Trophoblast cell (in vitro differentiated cells and primary cell): ENCODE data around the gene DAB1.

Source experiments
- DNase-seq, 2 donors: peaks; one replicate each; pipeline ENCODE4 v3.0.0-alpha.2; 2016
- H2AFZ ChIP-seq: 2 replicates; pipeline ENCODE4 v1.6.1; 2013; ENCODE audit warnings: low read length, moderate library complexity, mild to moderate bottlenecking; ENCODE audit not compliant: insufficient read depth, poor library complexity
- H2AK5ac ChIP-seq: 2 replicates; pipeline ENCODE4 v1.6.1; 2013; ENCODE audit warnings: mild to moderate bottlenecking, low read length
- H2BK120ac ChIP-seq: 2 replicates; pipeline ENCODE4 v1.6.1; 2013; ENCODE audit warnings: low read length, mild to moderate bottlenecking, moderate library complexity; ENCODE audit not compliant: insufficient read depth, poor library complexity
- H2BK12ac ChIP-seq: 2 replicates; pipeline ENCODE4 v1.6.1; 2013; ENCODE audit warnings: mild to moderate bottlenecking, low read length, moderate library complexity
- H2BK5ac ChIP-seq: 2 replicates; pipeline ENCODE4 v1.6.1; 2013; ENCODE audit warnings: low read length, low read depth, moderate library complexity, mild to moderate bottlenecking; ENCODE audit not compliant: poor library complexity
- H3K14ac ChIP-seq: 2 replicates; pipeline ENCODE4 v1.6.1; 2013; ENCODE audit warnings: mild to moderate bottlenecking, low read length
- H3K18ac ChIP-seq: 2 replicates; pipeline ENCODE4 v1.6.1; 2013; ENCODE audit warnings: mild to moderate bottlenecking, low read length
- H3K23ac ChIP-seq: 2 replicates; pipeline ENCODE4 v1.6.1; 2013; ENCODE audit warnings: low read length
- H3K27ac ChIP-seq: 2 replicates; pipeline ENCODE4 v1.5.1; 2013; ENCODE audit warnings: low read depth, mild to moderate bottlenecking, inconsistent platforms, low read length, moderate library complexity
- H3K27me3 ChIP-seq: 2 replicates; pipeline ENCODE4 v1.6.1; 2013; ENCODE audit warnings: inconsistent platforms, mild to moderate bottlenecking, low read length, moderate library complexity; ENCODE audit not compliant: insufficient read depth
- H3K36me3 ChIP-seq, 2 experiments: 1 replicate in 1 of 2; 2 replicates in 1 of 2; pipeline ENCODE4 v1.6.1; 2013; ENCODE audit warnings: low read length in 2 of 2, mild to moderate bottlenecking in 2 of 2, moderate library complexity in 1 of 2; ENCODE audit not compliant: insufficient read depth in 2 of 2, control insufficient read depth in 1 of 2
- H3K4ac ChIP-seq: 2 replicates; pipeline ENCODE4 v1.6.1; 2013; ENCODE audit warnings: low read depth, mild to moderate bottlenecking, low read length, moderate library complexity
- H3K4me1 ChIP-seq, 2 experiments: 1 replicate in 1 of 2; 2 replicates in 1 of 2; pipeline ENCODE4 v1.6.1; 2013; ENCODE audit warnings: low read length in 2 of 2, mild to moderate bottlenecking in 2 of 2, moderate library complexity in 1 of 2; ENCODE audit not compliant: insufficient read depth in 2 of 2, control insufficient read depth in 1 of 2
- H3K4me2 ChIP-seq: 2 replicates; pipeline ENCODE4 v1.6.1; 2013; ENCODE audit warnings: inconsistent platforms, mild to moderate bottlenecking, low read length, moderate library complexity
- H3K4me3 ChIP-seq: 2 replicates; pipeline ENCODE4 v1.5.1; 2013; ENCODE audit warnings: mild to moderate bottlenecking, low read depth, low read length, inconsistent platforms
- H3K79me1 ChIP-seq: one replicate; pipeline ENCODE4 v1.6.1; 2013; ENCODE audit warnings: low read length
- H3K79me2 ChIP-seq: 2 replicates; pipeline ENCODE4 v1.6.1; 2013; ENCODE audit warnings: low read length, mild to moderate bottlenecking; ENCODE audit not compliant: control insufficient read depth, insufficient read depth, poor library complexity
- H3K9ac ChIP-seq: 2 replicates; pipeline ENCODE4 v1.6.1; 2013; ENCODE audit warnings: mild to moderate bottlenecking, low read length
- H3K9me3 ChIP-seq: 2 replicates; pipeline ENCODE4 v1.6.1; 2013; ENCODE audit warnings: low read depth, mild to moderate bottlenecking, control low read depth, inconsistent platforms, low read length; ENCODE audit not compliant: insufficient read depth
- H4K12ac ChIP-seq: 2 replicates; pipeline ENCODE4 v1.6.1; 2013; ENCODE audit warnings: low read depth, mild to moderate bottlenecking, low read length, moderate library complexity
- H4K8ac ChIP-seq: 2 replicates; pipeline ENCODE4 v1.6.1; 2013; ENCODE audit warnings: low read depth, mild to moderate bottlenecking, low read length, moderate library complexity
- H4K91ac ChIP-seq: one replicate; pipeline ENCODE4 v1.6.1; 2013; ENCODE audit warnings: low read depth, mild to moderate bottlenecking, low read length, moderate library complexity
- WGBS: extraction: QIAGEN DNeasy Blood & Tissue Kit; methylation state at CpG from one replicate; pipeline ENCODE4 v1.1.7; 2013; ENCODE audit warnings: missing lambda C conversion rate; ENCODE audit not compliant: insufficient read length, insufficient coverage; ENCODE audit errors: extremely low coverage; 5-methylcytosine and 5-hydroxymethylcytosine counted together

DAB1 gene

GRCh38 chr1:57010511-57010910, 413.3 kb downstream of the DAB1 start:
- Histone ChIP-seq H3K36me3 (no peaks in the 10 kb centered on the region), H3K23ac (no peak overlapping the region), H3K18ac (no peak overlapping the region), H3K27ac (no peak overlapping the region), H2BK120ac (no peak overlapping the region), H2BK5ac (no peak overlapping the region), H3K14ac (no peak overlapping the region), H4K8ac (no peak overlapping the region), H3K9me3 (peaks cover 2% of the 10 kb centered on the region), H3K79me2 (no peaks in the 10 kb centered on the region), H3K4ac (no peak overlapping the region), H4K12ac (no peak overlapping the region), H3K4me2 (no peak overlapping the region), H3K79me1 (no peaks in the 10 kb centered on the region), H3K4me1 (no peaks in the 10 kb centered on the region), H2AK5ac (no peak overlapping the region), H2AFZ (no peak overlapping the region), H4K91ac (no peak overlapping the region), H3K4me3 (no peak overlapping the region), H3K27me3 (peaks cover 2% of the 10 kb centered on the region), H2BK12ac (no peak overlapping the region), H3K9ac (no peak overlapping the region)
- no peak for DNase-seq
- no CpG with 5 or more reads among the region's 4 CpGs for WGBS

GRCh38 chr1:57007948-57008347, 415.9 kb downstream of the DAB1 start:
- Histone ChIP-seq H3K9ac (no peak overlapping the region), H3K18ac (no peak overlapping the region), H2AK5ac (no peak overlapping the region), H3K79me2 (no peaks in the 10 kb centered on the region), H2BK12ac (no peak overlapping the region), H2BK120ac (no peak overlapping the region), H3K27me3 (peaks cover 2% of the 10 kb centered on the region), H2BK5ac (no peak overlapping the region), H4K91ac (no peak overlapping the region), H3K79me1 (no peaks in the 10 kb centered on the region), H2AFZ (no peak overlapping the region), H3K23ac (no peak overlapping the region), H3K14ac (no peak overlapping the region), H3K9me3 (no peaks in the 10 kb centered on the region), H3K4me2 (no peak overlapping the region), H3K36me3 (no peaks in the 10 kb centered on the region), H4K12ac (no peak overlapping the region), H3K4me1 (no peaks in the 10 kb centered on the region), H3K4me3 (no peak overlapping the region), H3K4ac (no peak overlapping the region), H4K8ac (no peak overlapping the region), H3K27ac (no peak overlapping the region)
- no peak for DNase-seq
- WGBS = no CpG with 5 or more reads among the region's 2 CpGs

- DNase-seq = no peak
- no peak overlapping the region for H4K91ac ChIP-seq
- H3K4me1 ChIP-seq = no peaks in the 10 kb centered on the region
- H3K27me3 ChIP-seq = peaks cover 2% of the 10 kb centered on the region
- H3K27ac ChIP-seq = no peak overlapping the region
- H3K4me2 ChIP-seq = no peak overlapping the region
- no peak overlapping the region for H3K23ac ChIP-seq
- H3K14ac ChIP-seq = no peak overlapping the region
- H3K9me3 ChIP-seq = no peaks in the 10 kb centered on the region
- H3K4ac ChIP-seq = no peak overlapping the region
- no peak overlapping the region for H2BK5ac ChIP-seq
- H3K36me3 ChIP-seq = no peaks in the 10 kb centered on the region
- H3K79me1 ChIP-seq = no peaks in the 10 kb centered on the region
- no peak overlapping the region for H2BK12ac ChIP-seq
- H3K79me2 ChIP-seq = no peaks in the 10 kb centered on the region
- no CpG with 5 or more reads among the region's 2 CpGs for WGBS
- H3K18ac ChIP-seq = no peak overlapping the region
- H2AK5ac ChIP-seq = no peak overlapping the region
- no peak overlapping the region for H3K9ac ChIP-seq
- no peak overlapping the region for H4K8ac ChIP-seq
- H3K4me3 ChIP-seq = no peak overlapping the region
- H4K12ac ChIP-seq = no peak overlapping the region
- H2BK120ac ChIP-seq = no peak overlapping the region
- no peak overlapping the region for H2AFZ ChIP-seq
Observed at GRCh38 chr1:57007472-57007871, 416.4 kb downstream of the DAB1 start.

- 100% methylated on average over 1 of the region's 4 CpGs for WGBS
- no peak overlapping the region for H4K91ac ChIP-seq
Observed at GRCh38 chr1:57003398-57004139, 420.3 kb downstream of the DAB1 start.

More at GRCh38 chr1:57003398-57004139, 420.3 kb downstream of the DAB1 start:
- no peak overlapping the region for H3K9ac ChIP-seq
- H3K4ac ChIP-seq = no peak overlapping the region
- H3K9me3 ChIP-seq = peaks cover 4% of the 10 kb centered on the region
- H3K36me3 ChIP-seq = no peaks in the 10 kb centered on the region
- no peak overlapping the region for H2AFZ ChIP-seq
- H3K27me3 ChIP-seq = no peaks in the 10 kb centered on the region
- no peak overlapping the region for H3K14ac ChIP-seq
- H4K8ac ChIP-seq = no peak overlapping the region
- no peak overlapping the region for H3K27ac ChIP-seq
- no peak overlapping the region for H3K4me2 ChIP-seq
- H3K18ac ChIP-seq = no peak overlapping the region
- no peak overlapping the region for H2BK12ac ChIP-seq
- H3K23ac ChIP-seq = no peak overlapping the region
- H2BK120ac ChIP-seq = no peak overlapping the region
- H4K12ac ChIP-seq = no peak overlapping the region
- H3K79me1 ChIP-seq = no peaks in the 10 kb centered on the region
- DNase-seq = no peak
- no peak overlapping the region for H2AK5ac ChIP-seq
- H3K79me2 ChIP-seq = no peaks in the 10 kb centered on the region
- H3K4me1 ChIP-seq = no peaks in the 10 kb centered on the region
- no peak overlapping the region for H3K4me3 ChIP-seq
- H2BK5ac ChIP-seq = no peak overlapping the region
